Measurements from ENCODE around the gene HAT1.

Gene HAT1

GRCh38 chr2:171957061-171957460 is 34.8 kb downstream of the HAT1 start:
- H3K27ac ChIP-seq, result no peak overlapping the region
- H3K4me1 ChIP-seq, result peaks cover 0 to 7% (median 0%) of the 10 kb centered on the region in 4 donors
- H3K36me3 ChIP-seq, result peaks cover 0 to 11% (median 4%) of the 10 kb centered on the region in 3 donors
- TF ChIP-seq CTCF (IDR thresholded peaks at IDR 0.05), result no peak
- H3K9me3 ChIP-seq, result no peaks in the 10 kb centered on the region
- no peak for DNase-seq
- H3K27me3 ChIP-seq, result no peaks in the 10 kb centered on the region
- no peak overlapping the region for H3K4me3 ChIP-seq
- intact Hi-C loops (cut with DNase I; ENCODE audit: low total_unique reads), result no loop called here

- Histone ChIP-seq H3K36me3 (peaks cover 0 to 7% (median 0%) of the 10 kb centered on the region in 3 donors), H3K4me1 (peaks cover 0 to 7% (median 0%) of the 10 kb centered on the region in 4 donors), H3K27ac (no peak overlapping the region), H3K27me3 (no peaks in the 10 kb centered on the region), H3K4me3 (no peak overlapping the region), H3K9me3 (no peaks in the 10 kb centered on the region)
- TF ChIP-seq CTCF (IDR thresholded peaks at IDR 0.05), result no peak
- intact Hi-C loops (cut with DNase I; ENCODE audit: low total_unique reads), result no loop called here
- DNase-seq, result no peak
Observed at GRCh38 chr2:171958475-171958874, 36.2 kb downstream of the HAT1 start.

GRCh38 chr2:171959998-171960397 is 37.7 kb downstream of the HAT1 start:
- TF ChIP-seq CTCF (IDR thresholded peaks at IDR 0.05), result no peak
- no peaks in the 10 kb centered on the region for H3K27me3 ChIP-seq
- peaks cover 0 to 7% (median 0%) of the 10 kb centered on the region in 3 donors for H3K36me3 ChIP-seq
- intact Hi-C loops (cut with DNase I; ENCODE audit: low total_unique reads), result no loop called here
- no peak overlapping the region for H3K4me3 ChIP-seq
- no peak overlapping the region for H3K27ac ChIP-seq
- H3K4me1 ChIP-seq, result peaks cover 0 to 7% (median 0%) of the 10 kb centered on the region in 4 donors
- H3K9me3 ChIP-seq, result no peaks in the 10 kb centered on the region
- no peak for DNase-seq

- no peak for TF ChIP-seq CTCF (IDR thresholded peaks at IDR 0.05)
- no peak overlapping the region for H3K27ac ChIP-seq
- intact Hi-C loops (cut with DNase I; ENCODE audit: low total_unique reads), result no loop called here
Observed at GRCh38 chr2:171960570-171960969, 38.3 kb downstream of the HAT1 start.

GRCh38 chr2:171963198-171963597 is 40.9 kb downstream of the HAT1 start:
- H3K36me3 ChIP-seq, result peaks cover 18 to 26% (median 20%) of the 10 kb centered on the region in 3 donors
- H3K4me3 ChIP-seq, result no peak overlapping the region
- H3K27ac ChIP-seq, result no peak overlapping the region
- H3K27me3 ChIP-seq, result no peaks in the 10 kb centered on the region
- H3K4me1 ChIP-seq, result peaks cover 0 to 7% (median 0%) of the 10 kb centered on the region in 4 donors
- no peak for TF ChIP-seq CTCF (IDR thresholded peaks at IDR 0.05)
- DNase-seq, result no peak
- H3K9me3 ChIP-seq, result no peaks in the 10 kb centered on the region
- intact Hi-C loops (cut with DNase I; ENCODE audit: low total_unique reads), result no loop called here

More at GRCh38 chr2:171960570-171960969, 38.3 kb downstream of the HAT1 start:
- Histone ChIP-seq H3K36me3 (peaks cover 0 to 10% (median 1%) of the 10 kb centered on the region in 3 donors), H3K4me1 (peaks cover 0 to 7% (median 0%) of the 10 kb centered on the region in 4 donors), H3K27me3 (no peaks in the 10 kb centered on the region), H3K9me3 (no peaks in the 10 kb centered on the region), H3K4me3 (no peak overlapping the region)
- DNase-seq, result no peak

- no peak overlapping the region for H3K4me3 ChIP-seq
- no peak for DNase-seq
- no peaks in the 10 kb centered on the region for H3K27me3 ChIP-seq
- no peak overlapping the region for H3K27ac ChIP-seq
- peaks cover 18 to 32% (median 20%) of the 10 kb centered on the region in 3 donors for H3K36me3 ChIP-seq
- H3K4me1 ChIP-seq, result no peaks in the 10 kb centered on the region
- intact Hi-C loops (cut with DNase I; ENCODE audit: low total_unique reads), result no loop called here
- H3K9me3 ChIP-seq, result no peaks in the 10 kb centered on the region
- no peak for TF ChIP-seq CTCF (IDR thresholded peaks at IDR 0.05)
Observed at GRCh38 chr2:171964308-171964707, 42.0 kb downstream of the HAT1 start.

Data from tibial artery (tissue), 4 donors.